NT2/D1 (cell line): ENCODE results near the gene ZCCHC14.

ENCODE experiments used
- SUZ12 ChIP-seq: IDR thresholded peaks from 2 replicates; pipeline ENCODE4 v1.6.1; 2011; ENCODE audit not compliant: insufficient read length, insufficient read depth; ENCODE audit errors: extremely low read depth
- YY1 ChIP-seq: IDR thresholded peaks from 2 replicates; pipeline ENCODE4 v1.6.1; 2011; ENCODE audit not compliant: insufficient read length, insufficient read depth
- ZNF274 ChIP-seq: IDR thresholded peaks from 2 replicates; pipeline ENCODE4 v1.6.1; 2011; ENCODE audit warnings: mild to moderate bottlenecking, low read depth, low read length

DNA sequence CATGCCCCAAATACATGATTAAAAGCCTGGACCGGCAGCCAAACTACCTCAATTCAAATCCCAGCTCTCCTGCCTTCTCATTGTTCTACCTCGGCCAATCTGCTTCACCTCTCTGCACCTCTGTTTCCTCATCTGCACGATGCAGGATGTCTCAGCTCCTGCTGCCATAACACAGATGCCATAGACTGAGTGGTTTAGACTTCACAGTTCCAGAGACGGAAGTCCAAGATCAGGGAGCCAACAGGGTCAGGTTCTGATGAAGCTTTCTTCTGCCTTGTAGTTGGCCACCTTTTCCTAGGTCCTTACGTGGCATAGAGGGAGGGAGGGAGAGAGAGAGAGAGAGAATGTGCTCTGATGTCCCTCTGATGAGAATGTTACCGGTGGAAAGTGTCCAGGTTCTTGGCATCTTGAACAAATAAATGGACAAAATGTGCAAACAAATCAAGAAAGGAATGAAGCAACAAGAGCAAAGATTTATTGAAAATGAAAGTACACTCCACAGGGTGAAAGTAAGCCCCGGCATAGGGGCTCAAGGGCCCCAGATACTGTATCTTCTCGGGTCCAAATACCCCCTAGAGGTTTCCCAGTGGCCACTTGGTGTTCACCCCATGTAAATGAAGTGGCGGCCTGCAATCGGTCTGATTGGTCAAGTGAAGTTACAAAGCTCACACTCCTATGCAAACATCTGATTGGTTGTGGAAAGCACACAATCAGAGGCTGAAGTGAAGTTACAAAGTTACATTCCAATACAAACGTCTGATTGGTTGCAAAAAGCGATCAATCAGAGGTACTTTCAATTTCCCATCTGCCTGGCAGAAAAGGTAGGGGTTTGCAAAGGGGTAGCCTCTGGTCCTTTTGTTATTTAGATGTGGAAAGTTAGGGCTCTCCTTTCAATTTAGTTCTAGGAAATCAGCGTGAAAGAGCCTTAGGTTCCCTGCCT, 43.3 kb upstream of the ZCCHC14 start:
- no peak for TF ChIP-seq YY1
- no peak for TF ChIP-seq SUZ12
- no peak for TF ChIP-seq ZNF274
